Karpas-422 (cell line): ENCODE data around the gene COG1. TPM values are rescaled to one million over a fixed set of nuclear protein-coding genes. Genes with fewer than 3 reads are reported as not detected.
A peak's percentile ranks its signal among the peaks of the same experiment; 100 is the strongest.

Experiments
- DNase-seq: peaks from one replicate; pipeline ENCODE4 v3.0.0-alpha.2; 2015
- H2AFZ ChIP-seq: fragments of 200-600 bp; sonication (generic); 2 replicates; pipeline ENCODE4 v1.6.1; 2014; ENCODE audit warnings: antibody characterized with exemption, low read length, mixed read lengths
- H3K27ac ChIP-seq: fragments of 200-600 bp; sonication (generic); 2 replicates; pipeline ENCODE4 v1.5.1; 2014; ENCODE audit warnings: mild to moderate bottlenecking, low read length, moderate library complexity
- H3K27me3 ChIP-seq: fragments of 200-600 bp; sonication (generic); 2 replicates; pipeline ENCODE4 v1.6.1; 2014; ENCODE audit warnings: low read length, mixed read lengths
- H3K36me3 ChIP-seq: fragments of 200-600 bp; sonication (generic); 2 replicates; pipeline ENCODE4 v1.6.1; 2014; ENCODE audit warnings: low read length, mixed read lengths; ENCODE audit not compliant: insufficient read depth
- H3K4me1 ChIP-seq: fragments of 200-600 bp; sonication (generic); 2 replicates; pipeline ENCODE4 v1.6.1; 2014; ENCODE audit warnings: mild to moderate bottlenecking, low read length, mixed read lengths
- H3K4me2 ChIP-seq: fragments of 200-600 bp; sonication (generic); 2 replicates; pipeline ENCODE4 v1.6.1; 2014; ENCODE audit warnings: low read length, low read depth, mild to moderate bottlenecking; ENCODE audit not compliant: poor library complexity, severe bottlenecking
- H3K4me3 ChIP-seq: fragments of 200-600 bp; sonication (generic); 2 replicates; pipeline ENCODE4 v1.5.1; 2014; ENCODE audit warnings: mild to moderate bottlenecking, antibody characterized with exemption, low read length, mixed read lengths
- H3K79me2 ChIP-seq: fragments of 200-600 bp; sonication (generic); 2 replicates; pipeline ENCODE4 v1.6.1; 2014; ENCODE audit warnings: mild to moderate bottlenecking, low read length, mixed read lengths
- H3K9ac ChIP-seq: fragments of 200-600 bp; sonication (generic); 2 replicates; pipeline ENCODE4 v1.6.0; 2014; ENCODE audit warnings: low read length
- H3K9me2 ChIP-seq: fragments of 200-600 bp; sonication (generic), shearing (Covaris generic); replicated peaks from 2 replicates; pipeline ENCODE4 v1.6.0; 2014; ENCODE audit warnings: mild to moderate bottlenecking, low read length, moderate library complexity; ENCODE audit not compliant: insufficient read depth
- H3K9me3 ChIP-seq: fragments of 300-700, 200-600 bp; sonication (generic); 2 replicates; pipeline ENCODE4 v1.6.1; 2014; ENCODE audit warnings: low read length, mixed read lengths
- H4K20me1 ChIP-seq: fragments of 200-600 bp; sonication (generic); 2 replicates; pipeline ENCODE4 v1.6.1; 2014; ENCODE audit warnings: mild to moderate bottlenecking, antibody characterized with exemption, low read length, low read depth; ENCODE audit not compliant: insufficient read depth
- total RNA-seq: library from RNA; depleted of rRNA; stranded (reverse); fragments of >200 nt; shearing (Covaris generic); gene quantifications from 2 replicates; pipeline ENCODE4 v1.2.3, GENCODE V29; 2014; ENCODE audit warnings: low replicate concordance; rRNA removed

Gene COG1
- total RNA-seq, 1 experiment from 2014 or later: 25.3 TPM

DNA sequence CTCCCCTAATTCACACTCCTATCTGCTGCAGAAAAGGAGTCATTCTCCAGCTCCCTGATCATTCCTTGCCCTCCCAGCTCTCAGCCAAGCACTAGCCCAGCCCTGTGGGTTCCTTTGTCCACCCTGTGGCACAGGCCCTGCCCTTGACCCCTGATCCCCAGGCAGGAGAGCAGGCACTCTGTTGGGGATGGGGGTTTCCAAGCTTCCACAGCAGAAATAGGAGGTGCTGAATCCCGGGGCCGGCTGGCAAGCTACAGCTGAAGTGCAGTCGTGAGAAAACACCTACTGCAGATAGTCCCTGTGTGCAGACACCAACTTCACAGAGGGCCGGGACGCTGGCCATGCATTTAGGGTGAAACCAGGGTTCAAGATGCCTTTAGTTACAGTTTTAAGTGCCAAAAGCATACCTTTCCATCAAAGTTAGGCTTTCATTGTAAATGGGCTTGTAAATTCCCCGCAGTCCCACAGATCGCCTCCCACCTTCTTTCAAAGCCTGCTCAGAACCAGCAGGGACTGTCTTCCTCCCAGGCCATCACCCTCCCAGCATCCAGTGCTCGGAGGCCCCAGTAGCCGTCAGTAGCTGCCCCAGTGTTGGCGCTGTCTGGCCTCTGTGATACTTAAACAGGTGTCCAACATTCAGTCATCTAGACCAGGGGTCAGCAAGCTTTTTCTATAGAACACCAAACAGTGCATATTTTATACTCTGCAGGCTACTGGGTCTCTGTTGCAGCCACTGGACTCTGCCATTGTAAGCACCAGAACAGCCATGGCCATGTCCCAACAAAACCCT lies 58.2 kb downstream of the COG1 start:
- no peak overlapping the region for H3K27ac ChIP-seq
- H3K4me3 ChIP-seq: no peak overlapping the region
- no peak overlapping the region for H3K9ac ChIP-seq
- no peak overlapping the region for H3K4me2 ChIP-seq
- DNase-seq: no peak
- no peaks in the 10 kb centered on the region for H3K79me2 ChIP-seq
- peaks cover 14% of the 10 kb centered on the region for H3K4me1 ChIP-seq
- no peaks in the 10 kb centered on the region for H3K9me2 ChIP-seq
- peaks cover 5% of the 10 kb centered on the region; the same call in 1 of the 2 replicates for H4K20me1 ChIP-seq
- no peaks in the 10 kb centered on the region for H3K9me3 ChIP-seq
- peaks cover 11% of the 10 kb centered on the region; the same call in 1 of the 2 replicates for H3K36me3 ChIP-seq
- H3K27me3 ChIP-seq: no peaks in the 10 kb centered on the region
- no peak overlapping the region for H2AFZ ChIP-seq

GRCh38 chr17:73251871-73252270 lies 59.0 kb downstream of the COG1 start:
- H3K9me2 ChIP-seq: no peaks in the 10 kb centered on the region
- H4K20me1 ChIP-seq: peaks cover 5% of the 10 kb centered on the region; the same call in 1 of the 2 replicates
- no peaks in the 10 kb centered on the region for H3K79me2 ChIP-seq
- no peaks in the 10 kb centered on the region for H3K9me3 ChIP-seq
- DNase-seq: no peak
- no peak overlapping the region for H3K4me3 ChIP-seq
- H3K36me3 ChIP-seq: peaks cover 11% of the 10 kb centered on the region; the same call in 1 of the 2 replicates
- no peak overlapping the region for H3K9ac ChIP-seq
- no peaks in the 10 kb centered on the region for H3K27me3 ChIP-seq
- no peak overlapping the region for H3K27ac ChIP-seq
- no peak overlapping the region for H3K4me2 ChIP-seq
- no peak overlapping the region for H2AFZ ChIP-seq
- peaks cover 13% of the 10 kb centered on the region for H3K4me1 ChIP-seq

GRCh38 chr17:73255671-73256181 lies 62.9 kb downstream of the COG1 start:
- DNase-seq: peak; percentile 80

GRCh38 chr17:73256220-73256619 lies 63.4 kb downstream of the COG1 start:
- H3K4me2 ChIP-seq: no peak overlapping the region
- H3K27ac ChIP-seq: no peak overlapping the region
- H3K4me3 ChIP-seq: no peak overlapping the region
- no peaks in the 10 kb centered on the region for H3K27me3 ChIP-seq
- H3K79me2 ChIP-seq: no peaks in the 10 kb centered on the region
- no peak overlapping the region for H3K9ac ChIP-seq
- DNase-seq: no peak
- H3K9me3 ChIP-seq: no peaks in the 10 kb centered on the region
- H4K20me1 ChIP-seq: no peaks in the 10 kb centered on the region
- H3K9me2 ChIP-seq: no peaks in the 10 kb centered on the region
- no peak overlapping the region for H2AFZ ChIP-seq
- no peaks in the 10 kb centered on the region for H3K36me3 ChIP-seq
- no peaks in the 10 kb centered on the region for H3K4me1 ChIP-seq

More at GRCh38 chr17:73255671-73256181, 62.9 kb downstream of the COG1 start:
- Histone ChIP-seq H3K4me1 (no peaks in the 10 kb centered on the region), H3K27ac (no peak overlapping the region), H3K9ac (no peak overlapping the region), H3K79me2 (no peaks in the 10 kb centered on the region), H4K20me1 (no peaks in the 10 kb centered on the region), H3K4me2 (no peak overlapping the region), H3K9me3 (no peaks in the 10 kb centered on the region), H2AFZ (no peak overlapping the region), H3K4me3 (no peak overlapping the region), H3K9me2 (no peaks in the 10 kb centered on the region), H3K36me3 (no peaks in the 10 kb centered on the region), H3K27me3 (no peaks in the 10 kb centered on the region)

DNA sequence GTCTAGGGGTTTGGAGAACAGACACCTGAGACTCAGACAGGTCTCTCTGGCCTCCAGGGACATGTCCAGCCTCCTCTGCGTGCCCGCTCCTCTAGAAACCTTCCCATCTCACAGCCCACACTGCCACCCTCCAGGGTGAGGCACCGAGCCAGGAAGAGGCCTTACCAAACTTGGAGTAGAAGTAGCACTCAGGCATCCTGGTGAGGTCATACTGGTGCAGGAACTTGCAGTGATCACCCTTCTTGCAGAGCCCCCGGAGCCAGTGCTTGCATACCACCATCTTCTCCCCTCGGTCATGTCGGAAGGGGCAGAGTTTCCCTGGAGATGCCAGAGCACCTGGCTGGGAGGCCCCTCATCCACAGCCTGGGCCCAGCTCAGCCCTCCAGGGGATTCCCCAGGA lies 64.7 kb downstream of the COG1 start:
- H3K9me2 ChIP-seq: no peaks in the 10 kb centered on the region
- no peaks in the 10 kb centered on the region for H3K4me1 ChIP-seq
- no peaks in the 10 kb centered on the region for H3K9me3 ChIP-seq
- no peaks in the 10 kb centered on the region for H3K36me3 ChIP-seq
- no peaks in the 10 kb centered on the region for H4K20me1 ChIP-seq
- H3K9ac ChIP-seq: no peak overlapping the region
- no peaks in the 10 kb centered on the region for H3K27me3 ChIP-seq
- no peak overlapping the region for H3K27ac ChIP-seq
- DNase-seq: no peak
- H3K79me2 ChIP-seq: no peaks in the 10 kb centered on the region
- H2AFZ ChIP-seq: no peak overlapping the region
- no peak overlapping the region for H3K4me2 ChIP-seq
- H3K4me3 ChIP-seq: no peak overlapping the region

Other genes starting within 250 kb of the COG1 start
- 49.6 and 69.7 TPM in 2 replicates for gene SLC39A11, start 100.4 kb upstream of the COG1 start, total RNA-seq
- gene SSTR2, start 28.0 kb upstream of the COG1 start, total RNA-seq: 20.9 and 25.3 TPM in 2 replicates
- not detected in 2 replicates for gene CPSF4L, start 68.8 kb downstream of the COG1 start, total RNA-seq
- not detected in 2 replicates for gene CDC42EP4, start 118.9 kb downstream of the COG1 start, total RNA-seq